Nephron (organoid): ENCODE data around the gene SNAPIN.
A peak's percentile ranks its signal among the peaks of the same experiment; 100 is the strongest.

Source experiments
- H3K27ac Mint-ChIP-seq, 3 experiments: 2 replicates each; pipeline ENCODE4 v1.8.0; 2020; ENCODE audit warnings: mixed read lengths in 3 of 3, mild to moderate bottlenecking in 2 of 3, moderate library complexity in 1 of 3
- H3K27me3 Mint-ChIP-seq: 2 replicates; pipeline ENCODE4 v1.8.0; 2021; ENCODE audit warnings: low read depth, mild to moderate bottlenecking, moderate library complexity, mixed read lengths
- H3K36me3 Mint-ChIP-seq: 2 replicates; pipeline ENCODE4 v1.8.0; 2020; ENCODE audit warnings: low read depth, mixed read lengths
- H3K4me1 Mint-ChIP-seq: 2 replicates; pipeline ENCODE4 v1.8.0; 2020; ENCODE audit warnings: mixed read lengths
- H3K4me3 Mint-ChIP-seq, 3 experiments: 2 replicates each; pipeline ENCODE4 v1.8.0; 2020; ENCODE audit warnings: mild to moderate bottlenecking in 3 of 3, mixed read lengths in 3 of 3, moderate library complexity in 2 of 3
- H3K9me3 Mint-ChIP-seq: 2 replicates; pipeline ENCODE4 v1.8.0; 2020; ENCODE audit warnings: mixed read lengths
- TF ChIP-seq, protein P1 (sequence below), 3 experiments: fragments of 200-600 bp; sonication (generic); IDR thresholded peaks; one replicate each; pipeline ENCODE4 v1.5.0; 2021; ENCODE audit warnings: antibody characterized with exemption in 3 of 3; ENCODE audit not compliant: unreplicated experiment in 3 of 3

SNAPIN gene

DNA sequence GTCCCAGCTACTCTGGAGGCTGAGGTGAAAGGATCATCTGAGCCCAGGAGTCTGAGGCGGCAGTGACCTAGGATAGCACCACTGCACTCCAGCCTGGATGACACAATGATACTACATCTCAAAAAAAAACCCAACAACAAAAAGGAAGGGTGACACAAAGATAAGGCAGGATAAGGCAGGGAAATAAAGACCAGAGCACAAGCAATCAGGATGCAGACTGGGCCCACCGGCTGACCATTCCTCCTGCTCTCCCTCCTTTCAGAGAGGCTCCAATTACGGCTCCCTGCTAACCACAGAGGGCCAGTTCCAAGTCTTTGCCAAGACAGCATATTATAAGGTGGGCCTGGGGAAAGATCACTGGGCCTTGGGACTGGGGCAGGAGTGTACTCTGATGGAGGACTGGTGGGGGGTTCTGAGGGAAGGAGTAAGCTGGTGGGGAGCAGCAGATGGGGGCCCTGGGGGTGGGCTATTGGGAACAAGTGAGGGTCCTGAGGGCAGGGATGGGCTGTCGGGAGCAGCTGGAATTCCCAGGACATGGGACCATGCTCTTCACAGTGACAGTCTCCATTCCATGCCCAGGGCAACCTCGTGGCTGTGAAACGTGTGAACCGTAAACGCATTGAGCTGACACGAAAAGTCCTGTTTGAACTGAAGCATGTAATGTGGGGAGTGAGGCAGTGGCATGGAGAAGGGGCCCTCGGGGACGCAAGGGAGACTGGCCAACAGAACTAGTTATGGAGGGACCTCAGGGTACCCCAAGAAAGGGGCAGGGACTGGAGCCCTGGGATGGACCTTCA is 27.2 kb downstream of the SNAPIN start:
- TF ChIP-seq, protein P1, sequence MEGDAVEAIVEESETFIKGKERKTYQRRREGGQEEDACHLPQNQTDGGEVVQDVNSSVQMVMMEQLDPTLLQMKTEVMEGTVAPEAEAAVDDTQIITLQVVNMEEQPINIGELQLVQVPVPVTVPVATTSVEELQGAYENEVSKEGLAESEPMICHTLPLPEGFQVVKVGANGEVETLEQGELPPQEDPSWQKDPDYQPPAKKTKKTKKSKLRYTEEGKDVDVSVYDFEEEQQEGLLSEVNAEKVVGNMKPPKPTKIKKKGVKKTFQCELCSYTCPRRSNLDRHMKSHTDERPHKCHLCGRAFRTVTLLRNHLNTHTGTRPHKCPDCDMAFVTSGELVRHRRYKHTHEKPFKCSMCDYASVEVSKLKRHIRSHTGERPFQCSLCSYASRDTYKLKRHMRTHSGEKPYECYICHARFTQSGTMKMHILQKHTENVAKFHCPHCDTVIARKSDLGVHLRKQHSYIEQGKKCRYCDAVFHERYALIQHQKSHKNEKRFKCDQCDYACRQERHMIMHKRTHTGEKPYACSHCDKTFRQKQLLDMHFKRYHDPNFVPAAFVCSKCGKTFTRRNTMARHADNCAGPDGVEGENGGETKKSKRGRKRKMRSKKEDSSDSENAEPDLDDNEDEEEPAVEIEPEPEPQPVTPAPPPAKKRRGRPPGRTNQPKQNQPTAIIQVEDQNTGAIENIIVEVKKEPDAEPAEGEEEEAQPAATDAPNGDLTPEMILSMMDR (IDR thresholded peaks at IDR 0.05; ENCODE audit: unreplicated experiment in 3 of 3), result no peak
- peaks cover 27% of the 10 kb centered on the region for H3K36me3 Mint-ChIP-seq
- H3K27me3 Mint-ChIP-seq, result peaks cover 34% of the 10 kb centered on the region
- no peak overlapping the region for H3K4me3 Mint-ChIP-seq
- H3K4me1 Mint-ChIP-seq, result no peaks in the 10 kb centered on the region
- H3K27ac Mint-ChIP-seq, result peak overlapping the region in 1 of 3 experiments; percentile 24
- H3K9me3 Mint-ChIP-seq, result no peaks in the 10 kb centered on the region

GRCh38 chr1:153687346-153688125 is 29.0 kb downstream of the SNAPIN start:
- Mint-ChIP-seq H3K4me1 (no peaks in the 10 kb centered on the region), H3K27me3 (peaks cover 17% of the 10 kb centered on the region), H3K4me3 (no peak overlapping the region), H3K27ac (no peak overlapping the region), H3K36me3 (peaks cover 27% of the 10 kb centered on the region), H3K9me3 (no peaks in the 10 kb centered on the region)
- TF ChIP-seq, protein P1 (IDR thresholded peaks at IDR 0.05; ENCODE audit: unreplicated experiment in 3 of 3), result no peak

GRCh38 chr1:153688276-153688675 is 29.8 kb downstream of the SNAPIN start:
- no peak overlapping the region for H3K27ac Mint-ChIP-seq
- TF ChIP-seq, protein P1 (IDR thresholded peaks at IDR 0.05; ENCODE audit: unreplicated experiment in 3 of 3), result no peak
- no peak overlapping the region for H3K4me3 Mint-ChIP-seq
- H3K9me3 Mint-ChIP-seq, result no peaks in the 10 kb centered on the region
- no peaks in the 10 kb centered on the region for H3K4me1 Mint-ChIP-seq
- peaks cover 27% of the 10 kb centered on the region for H3K36me3 Mint-ChIP-seq
- peaks cover 10% of the 10 kb centered on the region for H3K27me3 Mint-ChIP-seq

- Mint-ChIP-seq H3K36me3 (peaks cover 22% of the 10 kb centered on the region), H3K9me3 (no peaks in the 10 kb centered on the region), H3K4me1 (no peaks in the 10 kb centered on the region)
These were observed 30.3 kb downstream of the SNAPIN start for GRCh38 chr1:153688736-153689328.

GRCh38 chr1:153693466-153693865 is 35.0 kb downstream of the SNAPIN start:
- TF ChIP-seq, protein P1 (IDR thresholded peaks at IDR 0.05; ENCODE audit: unreplicated experiment in 3 of 3), result no peak
- Mint-ChIP-seq H3K4me1 (peaks cover 18% of the 10 kb centered on the region), H3K4me3 (no peak overlapping the region), H3K36me3 (peaks cover 4% of the 10 kb centered on the region), H3K27me3 (no peaks in the 10 kb centered on the region), H3K27ac (peak overlapping the region in 2 of 3 experiments; percentile 51 to 83), H3K9me3 (no peaks in the 10 kb centered on the region)

More at GRCh38 chr1:153688736-153689328, 30.3 kb downstream of the SNAPIN start:
- Mint-ChIP-seq H3K27ac (no peak overlapping the region), H3K27me3 (peaks cover 6% of the 10 kb centered on the region), H3K4me3 (no peak overlapping the region)
- TF ChIP-seq, protein P1 (IDR thresholded peaks at IDR 0.05; ENCODE audit: unreplicated experiment in 3 of 3), result no peak
